Lower lobe of right lung (tissue), 2 donors: ENCODE measurements around the gene HECW1. TPM values are rescaled to one million over a fixed set of nuclear protein-coding genes. Genes with fewer than 3 reads are reported as not detected.

Source experiments
- ATAC-seq, 2 donors: fragments of 200-7000 bp; cut with Tn5 transposase; one replicate each; pipeline ENCODE4 v1.9.1; 2020 to 2022; ENCODE audit warnings: mild to moderate bottlenecking in 2 of 2, moderate library complexity in 2 of 2
- DNase-seq: peaks from one replicate; pipeline ENCODE4 v3.0.0-alpha.2; 2020
- H3K27ac ChIP-seq: fragments of 200-600 bp; one replicate; pipeline ENCODE4 v1.8.0; 2022
- H3K27me3 ChIP-seq: fragments of 200-600 bp; one replicate; pipeline ENCODE4 v1.8.0; 2022; ENCODE audit warnings: low read depth
- H3K36me3 ChIP-seq: fragments of 200-600 bp; one replicate; pipeline ENCODE4 v1.8.0; 2022; ENCODE audit warnings: mild to moderate bottlenecking
- H3K4me1 ChIP-seq: fragments of 200-600 bp; one replicate; pipeline ENCODE4 v1.8.0; 2022
- H3K4me3 ChIP-seq: fragments of 200-600 bp; one replicate; pipeline ENCODE4 v1.8.0; 2022; ENCODE audit warnings: mild to moderate bottlenecking
- H3K9me3 ChIP-seq: fragments of 200-600 bp; one replicate; pipeline ENCODE4 v1.8.0; 2022
- intact Hi-C: fragments of 100-400 bp; cut with DNase I; formaldehyde crosslinking; loops from one replicate; pipeline ENCODE4 v1.11.0; 2022
- total RNA-seq: library from RNA; stranded (reverse); fragmentation: NEBNext Ultra II Directional; extraction: Animal tissue kit (Norgen Biotek cat#: 25700); gene quantifications from one replicate; pipeline ENCODE4 v1.2.1, GENCODE V29; 2021
- TF ChIP-seq, protein P1 (sequence below): fragments of 200-600 bp; IDR thresholded peaks from one replicate; pipeline ENCODE4 v1.8.0; 2022; ENCODE audit warnings: antibody characterized with exemption, mild to moderate bottlenecking
- donor health status: DM: no; HTN: yes; CAD: no; lungs with severe emphysema.

The HECW1 gene
- total RNA-seq, 1 donor from 2014 or later = 0.06 TPM

GRCh38 chr7:43486634-43487033 is 374.2 kb downstream of the HECW1 start:
- intact Hi-C loops = no loop called here
- H3K9me3 ChIP-seq = no peaks in the 10 kb centered on the region
- no peaks in the 10 kb centered on the region for H3K36me3 ChIP-seq
- TF ChIP-seq, protein P1, sequence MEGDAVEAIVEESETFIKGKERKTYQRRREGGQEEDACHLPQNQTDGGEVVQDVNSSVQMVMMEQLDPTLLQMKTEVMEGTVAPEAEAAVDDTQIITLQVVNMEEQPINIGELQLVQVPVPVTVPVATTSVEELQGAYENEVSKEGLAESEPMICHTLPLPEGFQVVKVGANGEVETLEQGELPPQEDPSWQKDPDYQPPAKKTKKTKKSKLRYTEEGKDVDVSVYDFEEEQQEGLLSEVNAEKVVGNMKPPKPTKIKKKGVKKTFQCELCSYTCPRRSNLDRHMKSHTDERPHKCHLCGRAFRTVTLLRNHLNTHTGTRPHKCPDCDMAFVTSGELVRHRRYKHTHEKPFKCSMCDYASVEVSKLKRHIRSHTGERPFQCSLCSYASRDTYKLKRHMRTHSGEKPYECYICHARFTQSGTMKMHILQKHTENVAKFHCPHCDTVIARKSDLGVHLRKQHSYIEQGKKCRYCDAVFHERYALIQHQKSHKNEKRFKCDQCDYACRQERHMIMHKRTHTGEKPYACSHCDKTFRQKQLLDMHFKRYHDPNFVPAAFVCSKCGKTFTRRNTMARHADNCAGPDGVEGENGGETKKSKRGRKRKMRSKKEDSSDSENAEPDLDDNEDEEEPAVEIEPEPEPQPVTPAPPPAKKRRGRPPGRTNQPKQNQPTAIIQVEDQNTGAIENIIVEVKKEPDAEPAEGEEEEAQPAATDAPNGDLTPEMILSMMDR = no peak
- H3K27ac ChIP-seq = no peak overlapping the region
- no peaks in the 10 kb centered on the region for H3K27me3 ChIP-seq
- ATAC-seq = no peak
- DNase-seq = no peak
- H3K4me3 ChIP-seq = no peak overlapping the region
- H3K4me1 ChIP-seq = peaks cover 10% of the 10 kb centered on the region

DNA sequence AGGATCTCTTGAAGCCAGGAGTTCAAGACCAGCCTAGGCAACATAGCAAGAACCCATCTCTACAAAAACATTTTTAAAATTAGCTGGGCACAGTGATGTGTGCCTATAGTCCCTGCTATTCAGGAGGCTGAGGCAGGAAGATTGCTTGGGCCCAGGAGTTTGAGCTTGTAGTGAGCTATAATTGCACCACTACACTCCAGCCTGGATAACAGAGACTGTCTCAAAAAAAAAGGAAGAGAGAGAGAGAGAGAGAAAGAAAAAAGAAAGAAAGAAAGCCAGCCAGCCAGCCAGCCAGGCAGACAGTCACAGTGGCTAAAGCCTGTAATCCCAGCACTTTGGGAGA is 375.3 kb downstream of the HECW1 start:
- DNase-seq (no peak), ATAC-seq (no peak)
- H3K27ac ChIP-seq = no peak overlapping the region
- H3K36me3 ChIP-seq = no peaks in the 10 kb centered on the region
- no peaks in the 10 kb centered on the region for H3K9me3 ChIP-seq
- H3K4me1 ChIP-seq = peaks cover 10% of the 10 kb centered on the region
- no peak overlapping the region for H3K4me3 ChIP-seq
- intact Hi-C loops = no loop called here
- H3K27me3 ChIP-seq = no peaks in the 10 kb centered on the region
- TF ChIP-seq, protein P1 = no peak

- intact Hi-C loops = no loop called here
- no peak overlapping the region for H3K4me3 ChIP-seq
- TF ChIP-seq, protein P1 = no peak
- peaks cover 10% of the 10 kb centered on the region for H3K4me1 ChIP-seq
- H3K36me3 ChIP-seq = no peaks in the 10 kb centered on the region
- no peaks in the 10 kb centered on the region for H3K27me3 ChIP-seq
- DNase-seq = no peak
- no peaks in the 10 kb centered on the region for H3K9me3 ChIP-seq
- ATAC-seq = no peak
- no peak overlapping the region for H3K27ac ChIP-seq
Measured at GRCh38 chr7:43489257-43489656, 376.8 kb downstream of the HECW1 start.

DNA sequence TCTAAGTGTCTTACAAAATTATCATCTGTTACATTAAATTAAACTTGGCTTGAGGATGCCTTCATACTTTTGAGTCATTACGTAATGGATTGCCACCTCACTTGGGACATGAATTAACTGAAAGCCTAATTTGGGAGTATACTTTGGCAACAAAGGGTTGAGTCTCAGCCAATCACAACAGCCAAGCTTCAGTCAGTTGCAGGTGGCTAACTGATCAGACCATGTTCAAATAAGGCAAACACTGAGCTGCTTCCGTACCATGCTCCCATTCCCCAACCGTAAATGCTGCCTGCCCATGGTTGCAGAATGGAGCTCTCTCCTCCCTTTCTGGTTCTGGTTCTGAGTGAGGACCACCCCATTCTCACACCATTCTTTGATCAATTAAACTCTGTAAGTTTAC is 377.6 kb downstream of the HECW1 start:
- TF ChIP-seq, protein P1 = no peak
- Histone ChIP-seq H3K4me1 (peaks cover 10% of the 10 kb centered on the region), H3K27me3 (no peaks in the 10 kb centered on the region), H3K36me3 (no peaks in the 10 kb centered on the region), H3K4me3 (no peak overlapping the region), H3K27ac (no peak overlapping the region), H3K9me3 (no peaks in the 10 kb centered on the region)
- ATAC-seq (no peak), DNase-seq (no peak)
- intact Hi-C loops = no loop called here

DNA sequence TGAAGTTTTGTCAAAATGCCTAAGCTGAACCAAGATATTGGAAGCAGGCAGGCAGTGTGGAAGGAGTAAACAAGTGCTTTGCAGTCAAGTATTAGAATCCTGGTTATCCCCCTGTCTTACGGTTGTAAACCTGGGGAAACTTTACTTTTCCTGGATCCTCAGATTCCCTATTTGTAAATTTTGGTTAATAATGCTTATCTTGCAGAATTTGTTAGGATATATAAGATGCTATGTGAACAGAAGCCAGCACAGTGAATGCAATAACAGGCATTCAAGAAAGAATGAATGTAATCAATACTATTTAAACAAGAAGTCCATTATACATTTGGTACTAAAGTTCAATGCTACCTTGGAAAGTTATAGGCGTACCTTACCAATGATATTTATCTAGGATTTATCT is 378.7 kb downstream of the HECW1 start:
- no peak overlapping the region for H3K27ac ChIP-seq
- ATAC-seq (no peak), DNase-seq (no peak)
- intact Hi-C loops = no loop called here
- H3K9me3 ChIP-seq = no peaks in the 10 kb centered on the region
- H3K27me3 ChIP-seq = no peaks in the 10 kb centered on the region
- no peak overlapping the region for H3K4me3 ChIP-seq
- H3K4me1 ChIP-seq = peaks cover 10% of the 10 kb centered on the region
- TF ChIP-seq, protein P1 = no peak
- H3K36me3 ChIP-seq = no peaks in the 10 kb centered on the region

DNA sequence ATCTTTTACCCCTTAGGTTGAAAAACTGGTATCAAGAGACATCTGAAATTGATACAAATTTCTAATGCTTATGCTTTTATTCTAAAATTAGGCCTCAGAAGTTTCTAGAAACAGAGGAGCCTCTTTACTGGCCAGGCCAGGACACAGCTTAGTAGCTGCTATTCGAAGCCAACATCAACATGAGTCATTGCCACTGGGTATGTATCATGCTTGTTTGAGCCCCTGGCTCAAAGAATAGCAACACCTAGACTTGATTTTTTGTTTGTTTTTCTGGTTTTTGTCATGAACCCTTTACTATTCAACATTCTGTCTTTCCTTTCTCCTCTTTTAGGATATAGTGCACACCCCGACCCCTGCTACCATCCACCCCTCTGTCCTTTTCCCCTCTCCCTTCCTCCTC is 379.5 kb downstream of the HECW1 start:
- intact Hi-C loops = no loop called here
- ATAC-seq (no peak), DNase-seq (no peak)
- no peak overlapping the region for H3K27ac ChIP-seq
- H3K36me3 ChIP-seq = no peaks in the 10 kb centered on the region
- no peaks in the 10 kb centered on the region for H3K9me3 ChIP-seq
- no peaks in the 10 kb centered on the region for H3K27me3 ChIP-seq
- TF ChIP-seq, protein P1 = no peak
- peaks cover 7% of the 10 kb centered on the region for H3K4me1 ChIP-seq
- H3K4me3 ChIP-seq = no peak overlapping the region
